HG03095 (cell line): ENCODE measurements around the gene NNAT.
"Not testable (repeated sequence)": the region's sequence is repeated elsewhere in the genome, so short reads cannot be mapped to it uniquely, and the experiment has no call there.

Experiments
- ATAC-seq: cut with Tn5 transposase; IDR thresholded peaks from one replicate; pipeline ENCODE4 v1.9.1; 2021; ENCODE audit warnings: moderate library complexity; ENCODE audit not compliant: unreplicated experiment

NNAT gene, protein sequence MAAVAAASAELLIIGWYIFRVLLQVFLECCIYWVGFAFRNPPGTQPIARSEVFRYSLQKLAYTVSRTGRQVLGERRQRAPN

DNA sequence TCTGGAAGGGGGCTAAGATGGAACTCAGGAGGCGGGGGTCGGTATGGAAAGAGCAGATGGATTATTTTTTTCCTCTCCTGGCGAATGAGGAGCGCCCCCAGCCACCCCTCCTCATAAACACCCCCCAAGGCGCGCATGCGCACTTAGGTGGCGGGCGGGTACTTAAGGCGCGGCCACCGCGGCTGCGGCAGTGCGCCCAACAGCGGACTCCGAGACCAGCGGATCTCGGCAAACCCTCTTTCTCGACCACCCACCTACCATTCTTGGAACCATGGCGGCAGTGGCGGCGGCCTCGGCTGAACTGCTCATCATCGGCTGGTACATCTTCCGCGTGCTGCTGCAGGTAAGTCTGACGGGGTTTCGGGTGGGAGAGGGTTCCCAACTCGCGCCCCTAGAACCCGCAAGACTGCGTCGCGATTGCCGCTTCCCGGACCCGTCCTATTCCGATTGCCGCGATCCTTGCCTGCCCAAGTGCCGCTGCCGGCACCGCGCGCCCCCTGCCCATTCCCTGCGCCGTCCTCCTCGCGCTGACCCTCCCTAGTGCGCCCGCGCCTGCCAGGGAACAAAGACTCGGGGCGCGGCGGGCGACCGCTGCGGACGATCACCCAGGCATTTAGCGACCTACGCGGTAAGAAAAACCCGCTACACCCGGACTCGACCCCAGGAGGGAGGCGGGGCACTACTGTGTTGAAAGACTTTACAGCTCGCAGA lies at the start of gene NNAT:
TSS of gene NNAT (plus strand) at position 190 of the 711 bp plus-strand sequence. CDS start at position 272, 82 bp downstream.
- no peak for ATAC-seq

DNA sequence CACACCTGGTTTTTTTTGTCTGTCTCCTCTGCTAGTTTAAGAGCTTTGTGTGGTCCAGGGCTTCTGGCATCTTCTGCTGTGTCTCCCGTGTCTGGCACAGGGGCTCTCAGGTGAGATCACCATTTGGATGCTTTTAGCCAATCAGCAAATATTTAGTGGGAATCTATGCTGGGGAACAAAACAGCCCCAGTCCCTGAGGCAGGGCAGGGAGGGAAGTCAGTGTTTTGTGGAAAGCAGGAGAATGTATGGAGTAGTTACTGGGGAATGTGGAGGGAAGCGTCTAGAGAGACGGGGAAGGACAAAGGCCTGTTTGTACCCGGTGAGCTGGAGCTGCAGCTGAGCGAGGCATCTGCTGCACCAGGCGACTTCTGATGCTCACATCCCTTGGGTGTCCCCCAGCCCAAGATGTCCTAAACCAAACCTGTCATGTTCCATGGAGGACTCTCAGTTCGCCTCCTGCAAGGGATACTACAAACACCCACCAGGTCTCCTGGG lies 49.3 kb upstream of the NNAT start:
- no peak for ATAC-seq

DNA sequence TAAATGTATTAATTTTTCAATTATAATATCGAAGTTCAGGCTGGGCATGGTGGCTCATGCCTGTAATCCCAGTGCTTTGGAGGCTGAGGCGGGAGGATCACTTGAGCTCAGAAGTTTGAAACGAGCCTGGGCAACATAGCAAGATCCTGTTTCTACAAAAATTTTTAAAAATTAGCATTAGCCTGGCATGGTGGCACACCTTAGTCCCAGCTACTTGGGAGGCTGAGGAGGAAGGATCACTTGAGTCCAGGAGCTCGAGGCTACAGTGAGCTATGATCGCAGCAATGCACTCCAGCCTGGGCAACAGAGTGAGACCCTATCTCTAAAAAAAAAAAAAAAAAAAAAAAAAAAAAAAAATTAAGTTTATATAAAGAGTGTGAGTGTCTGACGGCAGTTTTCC lies 48.6 kb upstream of the NNAT start:
- not testable (repeated sequence) for ATAC-seq

DNA sequence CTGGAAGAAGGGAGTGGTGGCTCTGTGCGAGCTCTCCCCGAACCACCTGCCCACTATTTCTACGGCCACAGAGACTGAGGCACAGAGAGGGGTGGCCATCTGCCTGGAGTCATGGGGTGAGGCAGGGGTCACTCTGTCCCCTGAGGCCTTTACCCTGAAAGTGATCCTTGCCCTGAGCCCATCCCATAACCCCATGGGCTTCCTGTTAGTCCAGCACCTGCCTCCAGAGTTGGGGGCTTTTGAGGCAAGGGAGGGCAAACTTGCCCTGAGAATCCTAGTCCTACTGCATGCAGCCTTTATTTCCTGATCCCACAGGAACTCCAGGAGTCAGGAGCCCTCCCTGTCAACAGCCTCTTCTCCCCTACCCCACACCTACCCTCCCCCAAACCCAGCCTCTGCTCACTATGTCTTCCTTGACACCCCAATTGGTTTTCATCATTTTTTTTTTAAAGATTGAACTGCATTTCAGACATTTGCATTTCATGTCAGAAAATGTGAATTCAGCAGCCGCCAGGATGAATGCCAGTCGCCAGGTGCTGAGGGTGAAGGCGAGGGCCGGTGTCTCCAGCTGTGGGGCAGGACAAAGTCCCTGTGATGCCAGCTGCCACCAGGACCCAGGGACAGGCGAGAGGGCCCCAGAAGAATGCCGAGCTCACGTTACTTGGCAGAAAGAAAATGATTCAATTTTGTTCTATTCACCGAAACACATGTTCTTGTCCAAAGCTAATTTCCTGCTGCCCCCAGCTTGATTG lies 47.6 kb upstream of the NNAT start:
- ATAC-seq, result no peak

DNA sequence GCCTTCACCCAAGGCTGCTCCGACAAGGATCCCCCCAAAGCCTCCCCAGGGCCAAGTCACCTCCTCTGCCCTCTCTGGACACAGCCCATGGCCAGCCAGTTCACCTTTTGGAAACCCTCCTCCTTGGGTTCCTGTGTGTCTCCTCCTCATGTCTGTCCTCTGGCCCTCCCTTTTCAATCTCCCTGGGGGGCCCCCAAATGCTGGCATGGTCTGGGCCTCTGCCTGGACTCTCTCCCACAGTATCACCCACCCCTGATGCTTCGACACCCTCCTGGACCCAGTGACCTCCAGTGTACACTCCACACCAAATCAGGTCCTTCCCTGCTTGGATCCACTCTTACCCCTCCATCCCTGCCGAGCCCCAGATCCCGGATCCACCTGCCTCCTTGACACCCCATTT lies 46.7 kb upstream of the NNAT start:
- no peak for ATAC-seq

DNA sequence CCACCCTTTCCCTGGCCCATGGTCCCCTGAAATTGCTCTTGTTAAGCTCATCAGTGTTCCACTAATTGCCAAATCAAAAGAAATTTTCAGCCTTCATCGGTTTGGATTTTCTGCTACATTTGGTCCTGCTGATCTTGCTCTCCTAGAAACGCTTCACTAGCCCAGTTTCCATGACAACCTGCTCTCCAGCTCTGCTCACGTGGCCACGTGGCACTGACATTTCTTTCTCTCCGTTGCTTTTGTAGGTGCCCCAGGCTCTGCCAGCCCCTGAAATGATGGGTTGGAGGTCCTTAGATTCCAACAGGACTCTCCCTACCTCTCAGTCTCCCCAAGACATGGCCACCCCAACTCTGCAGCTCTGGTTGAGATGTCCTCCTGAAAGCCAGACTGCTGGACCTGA lies 45.8 kb upstream of the NNAT start:
- no peak for ATAC-seq

DNA sequence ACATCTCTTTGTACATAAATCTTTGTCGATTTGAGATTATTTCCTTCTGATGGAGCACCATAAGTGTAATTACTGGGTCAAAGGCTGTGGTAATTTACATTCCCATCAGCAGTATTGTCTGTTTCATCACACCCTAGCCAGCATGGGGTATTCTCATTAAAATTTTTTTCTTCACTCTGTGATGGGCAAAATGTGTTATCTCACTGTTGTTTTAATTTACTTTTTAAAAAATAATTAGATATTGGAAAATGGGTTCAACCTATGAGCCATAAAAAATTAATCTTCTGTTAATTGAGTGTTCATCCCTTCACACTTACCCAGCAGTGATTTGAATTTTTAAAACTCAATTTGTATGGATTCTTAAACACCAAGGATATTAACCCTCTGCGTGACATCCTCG lies 44.0 kb upstream of the NNAT start:
- no peak for ATAC-seq

DNA sequence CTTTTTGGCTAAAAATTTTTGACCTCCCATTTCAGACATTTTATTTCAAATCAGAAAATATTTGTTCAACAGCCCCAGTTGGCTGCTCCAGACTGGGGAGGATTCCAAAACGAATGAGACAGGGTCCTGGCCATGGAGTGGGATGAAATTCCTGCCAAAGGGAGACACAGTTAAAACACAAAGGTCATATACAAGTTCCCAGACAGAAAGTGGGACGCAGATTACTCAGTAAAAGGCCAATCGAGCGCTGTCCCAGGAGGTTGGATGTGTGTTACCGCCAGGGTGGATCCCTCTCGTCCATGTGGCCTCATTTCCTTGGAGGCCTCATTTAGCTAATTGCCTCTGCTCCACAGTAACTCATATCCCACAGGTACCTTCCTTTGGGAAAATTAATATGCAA lies 41.8 kb upstream of the NNAT start:
- no peak for ATAC-seq

DNA sequence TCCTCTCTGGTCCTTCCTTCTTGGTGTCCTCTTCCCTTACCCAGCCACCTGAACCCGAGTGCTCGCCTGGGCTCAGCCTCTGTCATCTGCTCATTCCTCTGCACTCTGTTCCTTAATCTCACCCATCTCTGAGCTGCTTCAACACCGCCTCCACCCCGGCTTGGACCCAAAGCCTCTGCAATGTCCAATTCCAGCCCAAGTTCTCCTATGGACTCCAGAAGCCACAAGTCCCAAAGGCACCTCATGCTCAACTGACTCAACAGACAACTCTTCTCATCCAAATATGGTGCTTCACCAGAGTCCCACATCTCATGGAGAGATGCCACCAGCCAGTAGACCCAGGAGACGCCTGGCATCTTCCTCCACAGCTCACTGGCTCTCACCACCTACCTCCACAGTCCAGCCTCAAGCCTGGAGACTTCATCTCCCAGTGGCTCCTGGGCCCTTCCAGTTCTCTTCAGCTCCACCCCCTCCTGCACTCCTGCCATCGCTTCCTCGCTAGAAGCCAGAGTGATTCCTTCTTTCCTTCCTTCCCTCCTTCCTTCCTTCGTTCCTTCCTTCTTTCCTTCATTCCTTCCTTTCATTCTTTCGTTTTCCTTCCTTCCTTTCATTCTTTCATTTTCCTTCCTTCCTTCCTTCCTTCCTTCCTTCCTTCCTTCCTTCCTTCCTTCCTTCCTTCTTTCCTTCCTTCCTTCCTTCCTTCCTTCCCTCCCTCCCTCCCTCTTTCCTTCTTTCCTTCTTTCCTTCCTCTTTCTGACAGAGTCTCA lies 40.9 kb upstream of the NNAT start:
- ATAC-seq, result no peak

DNA sequence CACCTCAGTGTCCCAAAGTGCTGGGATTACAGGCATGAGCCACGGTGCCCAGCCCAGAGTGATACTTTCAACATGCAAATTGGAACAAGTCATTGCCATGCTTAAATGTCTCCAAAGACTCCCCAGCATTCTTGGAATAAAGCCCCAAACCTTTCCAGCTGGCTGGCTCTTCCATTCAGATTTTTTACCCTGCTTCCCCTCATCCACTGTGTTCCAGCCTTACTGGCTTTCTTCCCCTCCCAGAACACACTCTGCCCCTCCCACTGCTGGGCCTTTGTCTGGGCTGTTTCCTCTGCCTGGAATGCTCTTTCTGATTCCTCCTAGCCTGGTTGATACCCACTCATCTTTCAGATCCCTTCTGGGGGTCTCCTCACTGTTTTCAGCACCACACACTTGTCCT lies 40.1 kb upstream of the NNAT start:
- no peak for ATAC-seq

DNA sequence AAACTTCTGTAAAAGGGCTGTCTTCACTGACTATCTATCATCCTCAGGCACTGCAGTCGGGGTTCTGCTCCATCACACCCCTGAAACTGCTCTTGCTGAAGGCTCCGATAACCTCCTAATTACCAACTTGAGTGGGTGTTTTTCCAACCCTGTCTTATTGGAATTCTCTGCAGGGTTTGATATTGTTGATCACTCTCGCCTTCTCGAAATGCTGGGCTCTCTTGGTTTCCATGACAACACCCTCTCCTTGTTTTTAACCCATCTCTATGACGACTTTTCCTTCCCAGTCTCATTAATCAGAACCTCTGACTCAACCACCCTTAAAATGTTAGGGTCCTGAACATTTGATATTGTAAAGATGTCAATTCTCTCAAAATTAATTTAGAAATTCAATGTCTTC lies 39.4 kb upstream of the NNAT start:
- no peak for ATAC-seq

DNA sequence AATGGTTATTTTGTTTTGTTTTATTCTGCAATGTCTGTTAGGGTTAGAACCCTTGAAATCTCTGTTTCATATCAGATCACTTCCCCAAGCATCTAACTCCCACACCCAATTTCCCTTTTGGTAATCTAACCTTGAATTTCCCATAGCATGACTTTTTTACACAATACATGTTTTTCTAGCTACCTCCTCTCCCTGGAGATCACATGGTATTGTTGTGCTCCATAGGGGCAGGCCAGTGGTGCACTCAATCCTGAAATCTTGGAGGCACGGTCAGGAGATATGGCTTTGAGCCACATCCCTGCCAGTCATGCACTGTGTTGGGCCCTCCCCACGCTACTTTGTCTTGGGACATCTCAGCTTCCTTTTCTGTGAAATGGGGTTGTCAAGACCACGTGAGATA lies 36.7 kb upstream of the NNAT start:
- ATAC-seq, result no peak

DNA sequence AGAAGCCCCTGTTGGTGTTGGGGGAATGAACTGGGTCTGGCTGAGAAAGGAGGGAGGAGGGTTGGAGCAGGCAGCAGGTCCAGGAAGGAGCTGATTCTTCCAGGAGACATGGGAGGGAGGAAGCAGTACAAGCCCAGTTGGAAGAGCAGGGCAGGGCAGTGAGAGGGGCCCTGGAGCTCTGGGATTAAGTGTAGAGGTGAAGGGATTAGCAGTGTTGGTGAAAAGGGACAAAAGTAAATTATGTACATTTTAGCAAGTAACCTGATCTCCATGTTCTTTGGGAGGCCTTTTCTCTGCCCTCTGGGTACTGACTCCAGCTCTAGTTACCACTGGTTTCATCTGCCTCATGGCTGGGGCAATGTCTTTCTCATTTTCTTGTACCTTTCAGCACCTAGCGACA lies 34.8 kb upstream of the NNAT start:
- ATAC-seq, result not testable (repeated sequence)

DNA sequence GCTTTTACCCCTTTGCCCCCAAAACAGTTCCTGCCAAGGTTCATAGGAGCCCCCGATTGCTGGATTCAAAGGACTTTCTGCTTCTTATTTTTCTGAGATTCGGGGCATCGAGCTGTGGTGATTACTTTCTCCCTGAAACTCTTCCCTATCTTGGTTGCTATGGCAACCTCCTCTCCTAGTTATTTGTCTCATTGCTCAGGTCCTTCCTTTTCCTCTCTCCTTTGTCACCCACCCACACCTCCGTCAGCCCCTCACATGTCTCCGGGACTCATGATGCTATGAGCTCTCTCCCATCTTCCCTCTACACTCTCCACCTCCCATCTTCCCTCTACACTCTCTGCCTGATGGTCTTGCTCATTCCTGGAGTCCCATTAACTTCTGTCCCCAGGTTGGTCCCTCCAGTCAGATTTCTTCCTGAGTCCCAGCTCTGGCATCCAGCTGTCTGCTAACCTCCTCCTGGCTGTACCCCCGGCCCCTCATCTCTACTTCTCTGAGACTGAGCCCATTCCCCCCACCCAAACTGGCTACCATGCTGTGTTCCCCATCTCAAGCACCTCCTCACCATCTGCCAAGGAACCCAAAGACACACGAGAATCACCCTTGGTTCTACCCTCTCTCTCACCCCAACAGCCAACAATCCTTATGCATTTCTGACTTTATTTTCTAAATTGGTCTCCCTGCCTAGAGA lies 30.2 kb upstream of the NNAT start:
- ATAC-seq, result no peak

DNA sequence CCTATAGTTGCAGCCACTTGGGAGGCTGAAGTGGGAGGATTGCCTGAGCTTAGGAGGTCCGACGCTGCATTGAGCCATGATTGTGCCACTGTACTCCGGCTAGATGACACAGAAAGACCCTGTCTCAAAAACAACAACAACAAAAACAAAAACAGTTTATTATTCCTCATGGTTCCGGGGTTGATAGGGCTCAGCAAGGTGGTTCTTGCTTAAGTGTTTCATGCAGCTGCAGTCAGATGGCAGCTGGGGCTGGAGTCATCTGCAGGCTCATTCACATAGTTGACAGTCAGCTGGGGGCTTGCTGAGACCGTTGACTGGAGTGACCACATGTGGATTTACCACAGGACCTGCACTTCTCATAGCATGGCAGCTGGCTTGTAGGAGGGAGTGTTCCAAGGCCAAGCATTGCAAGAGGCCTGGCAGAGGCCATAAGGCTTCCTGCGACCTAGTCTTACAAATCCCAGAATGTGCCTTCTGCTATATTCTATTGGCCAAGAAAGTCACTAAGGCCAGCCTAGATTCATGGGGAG lies 28.9 kb upstream of the NNAT start:
- no peak for ATAC-seq

DNA sequence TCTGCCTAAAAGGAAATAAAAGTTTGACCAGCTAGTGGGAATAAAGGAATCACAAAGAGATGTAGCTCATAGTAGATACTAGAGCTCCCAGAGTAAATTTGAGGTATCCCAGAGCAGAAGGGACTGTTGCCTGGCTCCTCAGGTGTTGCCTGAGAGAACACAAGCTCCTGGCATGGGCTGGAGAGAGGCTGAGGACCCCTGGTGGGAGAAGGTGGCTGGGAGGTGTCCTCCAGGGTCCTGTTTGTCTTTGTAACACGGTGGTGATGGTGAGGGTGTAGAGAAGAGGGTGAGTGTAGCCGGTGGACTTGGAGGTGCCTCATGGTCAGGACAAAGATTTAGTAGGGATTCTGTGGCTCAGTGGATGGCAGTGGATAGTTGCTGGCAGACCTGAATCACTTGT lies 28.1 kb upstream of the NNAT start:
- no peak for ATAC-seq

DNA sequence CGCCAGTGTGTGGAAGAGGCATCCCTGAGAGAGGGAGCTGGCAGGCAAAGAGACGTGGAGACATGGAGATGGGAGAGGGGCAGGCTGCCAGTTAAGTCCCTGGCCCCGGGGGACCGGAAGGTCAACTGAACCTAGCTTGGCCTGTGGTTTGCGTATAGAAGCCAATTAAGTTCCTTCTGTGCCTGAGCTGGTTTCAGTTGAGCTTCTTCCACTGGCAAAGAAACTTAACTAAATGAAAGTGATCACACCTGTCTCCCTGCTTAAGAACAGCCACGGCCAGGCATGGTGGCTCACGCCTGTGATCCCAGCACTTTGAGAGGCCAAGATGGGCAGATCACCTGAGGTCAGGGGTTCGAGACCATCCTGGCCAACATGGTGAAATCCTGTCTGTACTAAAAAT lies 26.7 kb upstream of the NNAT start:
- ATAC-seq, result no peak

DNA sequence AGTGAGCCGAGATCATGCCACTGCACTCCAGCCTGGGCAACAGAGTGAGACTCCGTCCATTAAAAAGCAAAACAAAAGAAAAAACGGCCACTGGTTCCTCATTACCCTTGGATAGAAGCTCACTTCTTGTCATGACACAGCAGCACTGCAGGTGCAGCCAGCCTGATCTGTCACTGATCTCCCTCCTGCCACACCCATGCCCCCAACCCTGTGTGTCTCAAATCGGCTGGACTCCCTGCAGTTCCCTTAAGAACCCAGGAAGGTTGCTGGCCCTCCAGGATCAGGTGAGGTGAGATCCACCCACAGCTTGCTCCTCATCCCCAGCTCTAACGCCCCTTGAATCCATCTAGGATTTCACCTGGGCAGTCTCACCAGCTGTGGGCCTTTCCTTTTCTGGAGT lies 26.3 kb upstream of the NNAT start:
- no peak for ATAC-seq

DNA sequence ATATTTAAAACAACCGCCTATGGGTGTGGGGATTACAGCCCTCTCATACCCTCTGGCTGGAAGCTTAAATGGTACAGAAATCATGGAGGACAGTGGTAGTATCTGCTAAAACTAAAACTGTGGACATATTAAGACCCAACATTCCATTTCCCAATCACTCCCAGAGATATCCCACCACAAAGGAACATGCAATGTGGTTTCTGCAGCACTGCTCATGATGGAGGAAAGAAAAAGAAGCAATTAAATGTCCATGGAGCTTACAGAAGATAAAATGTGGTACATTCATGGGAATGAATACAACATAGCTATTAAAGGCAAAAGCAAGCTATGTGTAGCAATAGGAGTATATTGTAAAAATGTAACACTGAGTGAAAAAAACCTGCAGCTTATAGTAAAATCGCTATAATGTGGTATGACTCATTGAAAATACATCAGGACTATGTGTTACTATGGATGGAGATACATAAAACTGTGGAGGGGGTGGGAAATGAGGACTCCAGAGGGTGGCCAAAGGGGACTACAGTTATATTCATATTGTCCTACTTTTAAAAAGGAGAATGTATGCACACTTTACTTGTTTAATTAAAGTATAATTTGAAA lies 22.9 kb upstream of the NNAT start:
- ATAC-seq, result no peak

DNA sequence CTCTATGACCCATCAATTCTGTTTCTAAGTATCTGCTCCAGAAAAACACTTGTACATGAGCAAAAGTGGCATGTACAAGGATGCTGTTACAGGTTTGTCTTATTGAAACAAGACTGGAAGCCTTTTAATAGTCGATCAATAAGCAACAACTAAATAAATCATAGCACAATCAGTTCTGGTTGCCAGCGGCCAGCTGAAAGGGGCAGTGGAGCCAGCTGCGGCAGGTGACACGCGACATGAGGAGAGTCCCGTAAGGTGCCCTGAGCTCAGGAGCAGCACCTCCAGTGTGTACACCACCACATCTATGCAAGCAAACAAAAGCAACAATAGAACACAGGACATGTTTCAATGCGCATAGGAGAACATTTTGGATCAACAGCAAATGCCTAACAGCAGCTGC lies 20.7 kb upstream of the NNAT start:
- no peak for ATAC-seq
